GM21529 (cell line): Measurements from ENCODE around the gene MACROD2.
A peak's percentile ranks its signal among the peaks of the same experiment; 100 is the strongest.

Experiments used
- ATAC-seq: cut with Tn5 transposase; IDR thresholded peaks from one replicate; pipeline ENCODE4 v1.9.1; 2021; ENCODE audit not compliant: unreplicated experiment

Gene MACROD2

DNA sequence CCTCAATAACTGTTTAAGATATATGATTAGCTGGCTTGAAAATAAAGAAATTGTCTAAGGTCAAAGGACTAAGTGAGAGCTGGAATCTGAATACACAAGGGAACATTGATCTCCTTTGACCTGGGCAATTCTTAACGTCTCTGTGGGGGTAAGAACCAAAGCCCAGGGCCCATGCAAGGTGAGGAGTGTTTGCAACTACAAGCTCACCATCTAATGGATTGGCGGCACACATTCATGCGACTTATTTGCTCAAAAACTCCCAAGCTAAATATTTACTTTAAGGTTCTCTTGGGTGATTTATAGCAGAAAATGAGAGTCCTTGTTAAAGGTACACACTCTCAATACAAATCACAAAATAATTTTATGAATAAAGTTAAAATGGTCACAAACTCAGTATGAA lies 734.1 kb downstream of the MACROD2 start:
- ATAC-seq: no peak

DNA sequence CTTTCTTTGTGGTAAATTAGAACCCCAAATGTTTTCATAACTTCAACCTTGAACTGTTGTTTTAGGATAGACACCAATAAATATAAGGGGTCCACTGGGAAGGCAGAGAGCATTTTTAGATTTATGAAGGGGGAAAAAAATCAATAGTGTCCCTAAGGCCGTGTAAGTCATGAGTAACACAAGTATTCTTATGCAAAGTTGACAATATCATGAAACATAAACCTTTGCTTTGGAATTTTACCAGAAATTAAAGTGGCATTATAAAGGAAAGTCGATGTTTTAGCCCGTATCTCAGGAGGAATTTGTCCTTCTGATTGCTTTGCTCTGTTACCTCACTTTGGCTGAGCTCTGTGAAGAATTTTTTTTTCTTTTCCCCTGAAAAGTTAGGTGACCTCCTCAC lies 737.0 kb downstream of the MACROD2 start:
- no peak for ATAC-seq

DNA sequence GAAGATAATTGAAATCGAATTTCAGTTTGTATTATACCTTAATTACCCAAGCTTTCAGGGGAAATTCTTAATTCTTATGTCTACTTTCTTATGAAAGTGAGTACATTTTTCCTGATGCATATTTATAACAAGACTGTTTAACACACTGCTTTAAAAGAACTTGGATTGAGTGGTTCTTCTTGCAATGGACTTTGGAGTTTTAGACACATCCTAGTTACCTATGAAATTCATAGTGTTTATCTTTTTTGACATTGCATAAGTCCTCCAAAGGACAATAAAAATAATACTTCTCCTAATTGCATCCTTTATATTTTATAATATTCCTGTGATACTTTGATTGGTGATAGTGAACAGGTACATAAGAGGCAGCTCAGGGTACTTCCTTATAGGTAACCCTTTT lies 737.7 kb downstream of the MACROD2 start:
- no peak for ATAC-seq

DNA sequence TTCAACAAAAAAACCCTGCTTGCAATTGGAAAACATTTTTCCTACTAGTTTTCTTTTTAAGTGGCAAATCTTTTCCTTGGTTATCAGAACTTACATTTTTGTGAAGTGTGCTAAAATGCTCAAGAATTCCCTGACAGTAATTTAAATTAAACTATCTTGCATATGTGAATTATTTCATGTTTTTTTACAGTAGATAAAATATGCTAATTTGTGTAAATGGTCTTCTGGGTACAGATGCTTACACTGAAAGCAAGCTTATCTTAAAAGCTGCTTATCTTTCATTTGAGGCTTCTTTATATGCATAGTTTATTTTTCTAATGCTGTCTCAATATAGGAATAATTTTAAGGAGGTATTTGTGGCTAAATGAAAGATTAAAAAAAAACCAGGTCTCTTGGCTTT lies 745.1 kb downstream of the MACROD2 start:
- no peak for ATAC-seq

DNA sequence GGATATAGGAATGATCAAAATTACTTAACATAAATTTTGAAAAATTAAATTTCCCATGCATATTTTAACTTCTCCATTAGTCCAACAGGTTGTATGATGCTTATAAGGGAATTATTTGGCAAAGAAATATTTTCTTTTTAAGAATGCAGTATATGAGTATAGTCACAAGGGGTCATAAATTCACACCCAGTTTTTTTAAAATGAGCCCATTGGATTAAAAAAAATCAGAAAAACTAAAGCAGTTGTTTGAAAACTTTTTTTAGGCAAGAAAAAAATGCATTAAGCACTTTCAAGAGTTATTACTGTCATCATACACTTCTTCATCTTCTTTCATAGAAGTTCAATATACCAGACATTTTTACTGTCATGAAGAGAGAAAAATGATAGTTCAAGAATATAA lies 746.3 kb downstream of the MACROD2 start:
- ATAC-seq: no peak

DNA sequence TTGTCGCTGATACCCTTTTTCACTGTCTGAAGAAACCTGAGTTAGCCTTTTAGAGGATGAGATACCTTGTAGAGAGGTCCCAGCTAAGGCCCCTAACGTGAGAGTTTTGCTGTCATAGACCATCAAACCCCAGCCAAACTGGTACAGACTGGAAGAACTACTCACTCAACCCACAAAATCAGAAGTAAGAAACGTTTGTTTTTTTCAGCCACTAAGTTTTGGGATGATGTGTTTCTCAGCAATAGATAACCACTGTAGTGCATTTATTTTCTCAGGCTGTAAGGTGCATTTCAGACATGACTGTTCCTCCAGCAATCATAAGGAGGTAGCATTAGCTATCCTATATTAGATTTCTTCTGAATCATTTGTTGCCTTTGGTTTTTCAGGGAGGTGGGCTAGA lies 749.4 kb downstream of the MACROD2 start:
- peak; percentile 89 for ATAC-seq

DNA sequence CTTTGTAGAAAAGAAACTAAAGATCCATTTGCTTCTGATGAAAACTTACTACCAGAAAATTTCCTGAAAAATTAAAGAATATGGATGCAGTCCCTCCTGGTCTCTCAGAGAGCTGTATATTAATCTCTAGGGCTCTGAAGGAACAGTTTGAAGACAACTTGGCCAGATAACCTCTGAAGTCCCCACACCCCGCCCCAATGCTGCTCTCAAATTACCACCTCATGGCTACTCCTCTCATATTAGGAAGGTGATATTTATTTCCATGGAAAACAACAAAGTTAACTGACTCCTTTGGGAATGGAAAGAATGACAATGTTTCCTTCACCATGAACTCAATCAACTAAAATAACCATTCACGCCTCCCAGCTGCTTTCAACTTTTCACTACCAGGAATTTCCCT lies 750.5 kb downstream of the MACROD2 start:
- no peak for ATAC-seq

DNA sequence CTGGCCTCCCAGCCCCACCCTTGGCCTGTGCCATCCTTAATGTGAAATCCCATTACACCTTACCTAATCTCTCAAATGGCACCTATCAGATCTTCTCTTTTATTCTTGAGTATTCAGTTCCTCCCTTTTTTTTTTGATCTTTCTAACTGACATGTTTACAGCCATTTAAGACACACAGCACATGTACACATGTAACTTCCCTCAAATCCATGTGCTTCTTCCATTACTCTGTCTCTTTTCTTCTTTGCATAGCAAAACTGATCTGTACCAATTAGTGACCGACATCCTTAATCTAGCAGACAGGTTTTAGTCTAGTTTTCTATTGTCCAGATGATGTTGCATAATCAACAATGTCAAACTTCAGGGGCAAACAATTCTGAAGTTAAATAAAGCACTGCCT lies 755.9 kb downstream of the MACROD2 start:
- no peak for ATAC-seq

DNA sequence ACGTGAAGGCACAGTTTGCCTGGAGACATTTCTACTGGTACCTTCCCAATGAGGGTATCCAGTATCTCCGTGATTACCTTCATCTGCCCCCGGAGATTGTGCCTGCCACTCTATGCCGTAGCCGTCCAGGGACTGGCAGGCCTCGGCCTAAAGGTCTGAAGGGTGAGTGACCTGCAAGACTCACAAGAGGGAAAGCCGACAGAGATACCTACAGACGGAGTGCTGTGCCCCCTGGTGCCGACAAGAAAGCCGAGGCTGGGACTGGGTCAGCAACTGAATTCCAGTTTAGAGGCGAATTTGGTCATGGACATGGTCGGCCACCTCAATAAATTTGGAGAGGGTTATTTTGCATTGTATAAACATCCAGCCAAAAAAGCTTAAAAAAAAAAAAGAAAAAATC lies 762.4 kb downstream of the MACROD2 start:
- no peak for ATAC-seq

DNA sequence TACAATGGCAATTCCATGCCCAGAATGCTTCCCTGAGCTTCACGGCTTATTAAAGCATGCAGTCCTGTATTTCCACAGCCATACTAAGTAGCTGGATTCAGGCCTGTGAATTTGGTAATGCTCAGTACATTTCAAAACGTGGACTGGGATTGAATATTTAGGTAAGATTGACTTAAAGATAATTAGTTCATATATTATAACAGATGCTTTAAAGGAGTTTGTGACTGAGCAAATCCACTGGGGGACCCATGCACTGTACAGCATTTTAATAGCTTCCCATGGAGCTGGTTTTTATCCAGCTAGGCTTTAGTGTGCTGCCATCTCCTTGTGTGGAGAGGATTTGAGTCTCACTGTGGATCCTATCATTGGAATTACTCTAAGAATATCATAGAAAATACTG lies 763.0 kb downstream of the MACROD2 start:
- ATAC-seq: no peak

DNA sequence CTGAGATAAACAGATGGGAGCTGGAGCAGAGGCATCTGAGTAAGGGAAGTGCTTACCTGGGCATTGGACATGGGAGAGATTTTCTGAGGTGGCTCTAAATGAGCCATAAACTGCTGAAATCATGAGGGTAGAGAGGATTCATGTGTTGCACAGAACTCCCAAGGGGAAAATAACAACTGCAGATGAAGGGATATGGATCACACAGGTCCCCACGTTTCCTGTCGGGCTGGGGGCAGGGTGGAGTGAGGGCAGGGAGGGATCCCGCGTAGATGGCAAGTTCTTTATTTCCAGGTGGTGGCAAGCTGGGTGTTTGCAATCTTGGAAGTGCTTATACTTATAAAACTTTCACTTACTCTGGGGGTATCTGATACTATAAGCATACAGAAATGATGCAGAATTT lies 764.7 kb downstream of the MACROD2 start:
- ATAC-seq: no peak

DNA sequence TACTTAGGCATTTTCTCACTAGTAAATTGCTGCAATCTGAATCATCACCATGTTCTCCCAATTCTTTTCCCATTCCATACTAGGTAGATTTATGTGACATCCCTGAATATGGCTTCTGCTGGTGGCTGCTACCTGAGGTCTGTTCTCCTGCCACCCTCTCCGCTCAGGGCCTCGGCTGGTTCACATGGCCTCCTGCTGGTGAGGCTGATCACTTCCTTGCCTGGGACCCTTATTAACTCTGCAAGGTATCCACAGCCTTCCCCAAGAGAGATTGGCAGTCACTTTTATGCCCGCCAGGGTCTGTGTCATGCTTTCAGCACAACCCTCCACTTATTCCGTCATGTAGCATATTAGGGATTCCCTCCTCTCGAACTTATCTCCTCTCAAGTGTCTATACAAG lies 766.6 kb downstream of the MACROD2 start:
- no peak for ATAC-seq

DNA sequence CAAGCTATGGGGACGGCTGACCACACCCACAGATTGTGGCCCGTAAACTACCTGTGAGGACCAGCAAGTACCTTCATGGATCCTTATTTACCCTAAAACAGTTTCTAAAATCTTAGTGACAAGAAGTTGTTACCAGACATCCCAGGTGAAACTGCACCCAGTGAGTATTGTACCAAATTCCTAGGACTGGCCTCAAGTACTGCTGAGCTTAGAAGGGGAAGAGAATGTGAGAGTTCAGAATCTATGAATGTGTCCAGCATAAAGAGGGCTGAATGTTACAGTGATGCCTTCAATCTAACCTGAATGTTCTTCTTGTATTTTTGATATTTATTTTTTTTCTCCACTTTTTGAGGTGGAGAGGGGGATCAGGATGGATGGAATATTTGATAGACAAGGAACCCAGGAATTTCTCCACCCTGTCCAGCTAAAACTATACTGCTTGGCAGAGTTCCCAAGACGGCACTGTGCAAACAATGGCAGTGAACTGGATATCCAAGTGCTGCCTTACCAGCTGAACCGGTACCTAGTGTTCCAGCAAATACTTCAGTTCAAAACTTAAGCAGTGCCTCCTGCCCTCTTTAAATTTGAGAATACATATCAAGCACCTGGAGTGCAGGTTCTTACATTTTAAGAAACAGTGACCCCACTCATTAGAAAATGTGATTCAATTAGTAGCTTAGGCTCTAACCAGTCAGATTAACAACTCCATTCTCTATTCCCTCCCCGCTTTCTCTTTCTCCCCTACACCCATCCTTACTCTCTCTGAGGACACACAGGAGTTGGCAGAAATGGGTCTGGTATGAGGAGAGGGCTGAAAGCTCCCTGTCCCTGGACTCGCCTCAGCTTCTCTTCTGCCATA lies 769.4 kb downstream of the MACROD2 start:
- ATAC-seq: no peak

DNA sequence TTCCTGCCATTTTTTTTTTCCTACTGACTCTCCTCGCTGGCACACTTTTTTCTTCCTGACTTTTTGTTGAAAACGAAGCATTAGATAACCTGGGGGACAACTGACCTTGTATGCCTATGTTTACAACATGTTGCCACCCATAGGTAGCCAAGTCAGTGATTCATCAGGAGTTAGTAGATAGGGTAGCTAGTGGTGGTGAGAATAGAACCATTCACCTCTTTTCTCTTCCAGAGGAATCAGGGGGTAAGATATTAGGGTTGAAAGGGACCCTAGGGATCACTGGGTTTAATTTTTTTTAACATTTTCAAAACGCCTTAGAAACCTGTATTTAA lies 770.0 kb downstream of the MACROD2 start:
- no peak for ATAC-seq

DNA sequence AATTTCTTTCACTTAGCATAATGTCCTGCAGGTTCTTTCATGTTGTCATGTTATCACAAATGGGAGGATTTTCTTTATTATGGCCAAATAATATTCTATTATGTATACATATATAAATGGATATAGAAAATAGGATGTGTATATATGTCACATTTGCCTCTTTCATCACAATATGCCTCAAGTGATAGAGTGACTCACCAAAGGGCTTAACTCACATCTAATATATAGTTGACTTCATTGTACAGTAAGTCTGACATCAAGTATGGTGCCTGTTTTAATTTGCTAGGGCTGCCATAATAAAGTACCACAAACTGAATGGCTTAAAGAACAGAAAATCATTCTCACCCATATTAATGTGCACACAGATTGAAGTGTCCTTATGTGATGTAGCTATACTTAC lies 778.2 kb downstream of the MACROD2 start:
- ATAC-seq: no peak

DNA sequence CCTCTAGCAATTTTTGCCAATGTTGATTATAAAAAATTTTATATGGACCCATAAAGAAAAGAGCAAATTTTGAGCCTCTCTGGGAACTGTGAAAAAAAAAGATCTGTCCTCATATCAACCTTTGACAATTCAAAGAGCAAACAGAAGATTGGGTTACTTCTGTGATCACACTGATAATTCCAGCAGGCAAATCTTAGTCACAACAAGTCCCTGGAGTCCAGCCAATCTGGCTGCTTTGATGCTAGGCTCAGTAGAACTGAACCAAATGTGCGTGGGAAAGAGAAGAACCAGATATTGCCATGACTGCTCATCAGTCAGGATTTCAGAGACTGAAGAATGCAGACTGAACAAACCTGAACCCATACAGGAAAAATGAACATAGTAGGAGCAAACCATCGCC lies 780.5 kb downstream of the MACROD2 start:
- ATAC-seq: no peak

DNA sequence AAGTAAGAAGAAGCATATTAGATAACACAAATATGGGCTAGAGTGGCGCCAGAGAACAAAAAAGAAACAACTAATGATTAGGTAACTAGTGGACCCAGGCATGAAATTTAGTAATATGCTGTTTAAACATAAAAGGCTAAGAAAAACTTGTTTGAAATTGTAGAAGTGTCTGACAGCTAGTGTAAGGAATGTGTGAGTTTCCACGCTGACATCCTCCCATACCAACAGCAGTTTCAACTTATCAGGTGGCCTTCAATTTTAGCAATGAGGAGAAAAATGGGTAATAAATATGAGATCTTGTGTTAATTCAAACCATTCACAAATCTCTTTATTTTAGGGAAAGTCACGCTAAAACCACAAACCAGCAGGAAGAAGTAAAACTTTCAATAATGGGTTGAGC lies 782.3 kb downstream of the MACROD2 start:
- no peak for ATAC-seq

DNA sequence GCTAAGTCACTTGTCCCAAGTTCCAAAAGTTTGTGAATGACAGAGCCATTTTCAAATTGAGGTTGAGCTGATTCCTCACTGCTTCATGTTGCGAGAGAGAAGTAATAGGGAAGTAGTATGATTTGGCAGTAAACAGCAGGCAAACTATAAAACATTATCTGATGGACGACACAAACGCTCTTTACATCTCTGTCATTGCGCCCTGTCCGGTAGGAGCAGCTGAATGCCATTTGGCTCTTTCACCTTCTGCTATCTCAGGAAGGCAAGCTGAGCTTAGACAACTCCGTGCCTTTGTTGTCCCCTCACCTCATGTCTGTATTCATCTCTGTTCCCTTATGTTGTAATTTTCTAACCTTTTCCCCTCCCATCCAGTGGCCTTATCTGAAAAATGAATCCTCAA lies 782.8 kb downstream of the MACROD2 start:
- no peak for ATAC-seq

DNA sequence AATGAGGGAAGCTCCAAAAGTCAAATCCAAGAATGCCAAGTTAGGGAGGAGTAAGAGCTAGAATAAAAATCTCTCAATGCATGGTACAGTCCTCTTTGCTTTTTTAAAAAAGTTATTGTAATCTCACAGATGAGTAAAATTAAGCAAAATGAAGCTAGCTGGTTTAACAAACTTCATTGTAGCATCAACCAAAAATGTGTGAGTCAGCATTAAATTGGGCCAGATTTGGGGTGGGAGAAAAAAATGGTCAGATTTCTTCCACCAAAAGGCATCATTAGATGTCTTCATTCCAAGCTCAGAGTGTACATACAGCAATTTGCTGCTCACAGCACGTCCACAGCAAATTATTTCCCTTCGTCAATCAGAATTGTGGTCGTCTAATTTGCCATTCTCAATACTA lies 783.6 kb downstream of the MACROD2 start:
- ATAC-seq: no peak

DNA sequence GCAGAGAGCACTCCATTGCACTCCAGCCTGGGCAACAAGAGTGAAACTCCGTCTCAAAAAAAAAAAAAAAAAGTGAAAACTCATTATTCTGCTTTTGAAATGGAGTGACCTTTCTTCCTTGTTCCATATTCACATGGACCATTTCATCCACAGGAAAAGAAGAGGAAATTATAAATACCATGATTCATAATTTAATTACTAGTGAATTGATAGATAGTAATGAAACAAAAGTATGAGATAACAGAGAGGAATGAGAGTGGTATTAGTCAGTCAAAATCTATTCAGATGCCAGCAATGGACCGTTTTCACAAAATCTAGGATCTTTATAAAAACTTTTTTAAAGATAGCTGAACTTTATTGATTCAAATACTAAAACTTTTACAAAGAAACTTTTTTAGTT lies 785.2 kb downstream of the MACROD2 start:
- ATAC-seq: no peak

DNA sequence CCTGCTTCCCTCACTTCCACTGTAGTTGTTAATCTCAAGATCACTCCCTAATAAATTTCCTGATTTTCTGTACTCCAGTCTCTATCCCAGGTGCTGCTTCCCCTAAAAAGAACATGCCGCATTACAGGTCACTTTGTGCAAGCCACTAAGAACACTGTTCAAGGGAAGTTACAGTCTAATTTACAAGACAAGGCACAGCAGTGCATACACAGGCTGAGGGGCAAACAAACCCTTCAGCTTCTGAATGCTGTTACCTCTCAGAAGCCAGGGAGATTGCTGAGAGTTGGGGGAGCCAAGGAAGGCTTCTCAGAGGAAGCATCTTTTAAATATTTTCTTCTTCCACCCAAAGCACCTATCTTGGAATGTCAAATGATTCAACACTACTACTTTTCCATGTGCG lies 787.4 kb downstream of the MACROD2 start:
- ATAC-seq: no peak

DNA sequence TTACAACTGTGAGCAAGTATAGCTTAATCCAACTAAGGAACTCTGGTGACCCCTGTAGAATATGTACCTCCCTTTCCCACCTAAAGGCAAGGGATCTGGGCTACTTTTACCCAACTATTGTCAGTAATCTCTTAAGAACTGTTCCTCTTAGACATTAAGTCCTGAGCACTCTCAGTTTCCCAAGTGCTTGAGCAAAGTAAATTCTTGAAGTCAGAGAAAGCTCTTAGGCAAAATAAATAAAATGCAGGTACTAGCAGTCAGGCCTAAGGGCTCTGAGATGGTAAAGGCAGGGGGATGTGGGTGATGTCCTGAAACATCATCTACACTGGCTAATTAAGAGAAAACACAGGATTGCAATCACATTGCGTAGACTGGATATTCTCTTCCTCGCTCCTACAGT lies 788.5 kb downstream of the MACROD2 start:
- ATAC-seq: no peak

DNA sequence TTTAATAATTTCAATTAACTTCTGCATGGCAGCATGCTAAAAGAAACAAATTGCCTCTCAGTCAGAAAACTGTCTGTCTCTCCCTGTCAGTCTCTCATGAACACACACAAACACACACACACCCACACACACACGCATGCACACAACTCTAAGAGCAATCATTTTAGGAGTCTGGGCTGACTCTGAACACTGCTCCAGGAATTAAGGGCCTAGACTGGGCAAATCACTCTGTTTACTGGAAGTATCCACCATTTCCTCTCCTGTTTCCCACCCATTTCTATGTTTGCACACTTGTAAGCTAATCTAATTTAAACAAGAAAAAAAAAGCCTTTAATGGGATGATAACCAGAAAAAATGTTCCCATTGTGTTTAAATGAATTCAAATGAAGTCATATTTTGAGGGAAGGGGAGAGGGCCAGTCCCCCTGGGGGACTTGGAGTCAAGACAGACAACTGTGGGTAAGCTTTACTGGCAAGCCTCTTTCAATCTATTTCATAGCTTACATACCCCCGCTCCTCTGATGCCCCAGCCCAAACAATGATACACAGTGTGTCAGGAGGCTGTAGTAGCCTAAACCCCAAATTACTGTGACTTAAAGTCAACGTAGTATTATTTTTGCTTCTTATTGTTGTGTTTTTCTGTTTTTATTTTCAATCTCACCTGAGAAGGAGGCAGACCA lies 789.9 kb downstream of the MACROD2 start:
- ATAC-seq: no peak
